ENCODE measurements around the gene SWT1.

Gene SWT1

GRCh38 chr1:185156854-185157598 is at the start of gene SWT1, which contains the start of gene TRMT1L:
Gene SWT1 (plus strand): TSS chr1:185157167. CDS start chr1:185160842, 3,675 bp downstream.
Gene TRMT1L (minus strand): TSS chr1:185156953. CDS start chr1:185156712, 241 bp downstream.
- Histone ChIP-seq H3K27ac (ENCODE audit: low read depth, low read length, poor library complexity, severe bottlenecking) (peak within 1 kb of the TSS; percentile 44), H3K9me3 (ENCODE audit: low read length) (no peaks in the 10 kb centered on the region), H3K9ac (ENCODE audit: low read length) (peak within 1 kb of the TSS; percentile 90), H3K4me3 (ENCODE audit: low read depth, low read length, poor library complexity, severe bottlenecking) (peak within 1 kb of the TSS; percentile 89), H3K79me2 (ENCODE audit: insufficient read depth, low read length) (peaks cover 7% of the 10 kb centered on the region), H3K9me2 (ENCODE audit: low read depth, low read length) (no peaks in the 10 kb centered on the region), H3K4me2 (ENCODE audit: low read length) (peak within 1 kb of the TSS; percentile 92), H3K4me1 (ENCODE audit: insufficient read depth, low read length, severe bottlenecking) (peaks cover 22% of the 10 kb centered on the region), H3K27me3 (ENCODE audit: insufficient read depth, low read length) (no peaks in the 10 kb centered on the region), H3K36me3 (ENCODE audit: insufficient read depth, low read length) (no peaks in the 10 kb centered on the region), H4K20me1 (ENCODE audit: insufficient read depth, low read length) (no peaks in the 10 kb centered on the region), H3F3A (ENCODE audit: insufficient read depth, low read length) (no peaks in the 10 kb centered on the region), H2AFZ (ENCODE audit: low read length) (peak within 1 kb of the TSS; percentile 44; the same call in 1 of the 2 replicates)
- TF ChIP-seq CTCF (IDR thresholded peaks at IDR 0.05; ENCODE audit: low read length) (no peak), EZH2 (IDR thresholded peaks at IDR 0.05; ENCODE audit: borderline replicate concordance, low read length) (no peak)

GRCh38 chr1:185108321-185108720 is 48.6 kb upstream of the SWT1 start:
- Histone ChIP-seq H3K4me1 (ENCODE audit: insufficient read depth, low read length, severe bottlenecking) (no peaks in the 10 kb centered on the region), H3K27ac (ENCODE audit: low read depth, low read length, poor library complexity, severe bottlenecking) (no peak overlapping the region), H3K4me2 (ENCODE audit: low read length) (no peak overlapping the region), H3K27me3 (ENCODE audit: insufficient read depth, low read length) (no peaks in the 10 kb centered on the region), H3K79me2 (ENCODE audit: insufficient read depth, low read length) (no peaks in the 10 kb centered on the region), H3F3A (ENCODE audit: insufficient read depth, low read length) (no peaks in the 10 kb centered on the region), H3K4me3 (ENCODE audit: low read depth, low read length, poor library complexity, severe bottlenecking) (no peak overlapping the region), H2AFZ (ENCODE audit: low read length) (no peak overlapping the region), H3K9me2 (ENCODE audit: low read depth, low read length) (no peaks in the 10 kb centered on the region), H3K9ac (ENCODE audit: low read length) (no peak overlapping the region), H3K9me3 (ENCODE audit: low read length) (peaks cover 4% of the 10 kb centered on the region; the same call in 1 of the 2 replicates), H4K20me1 (ENCODE audit: insufficient read depth, low read length) (no peaks in the 10 kb centered on the region), H3K36me3 (ENCODE audit: insufficient read depth, low read length) (peaks cover 6% of the 10 kb centered on the region; the same call in 1 of the 2 replicates)
- TF ChIP-seq CTCF (IDR thresholded peaks at IDR 0.05; ENCODE audit: low read length) (no peak), EZH2 (IDR thresholded peaks at IDR 0.05; ENCODE audit: borderline replicate concordance, low read length) (no peak)

GRCh38 chr1:185110145-185110544 is 46.8 kb upstream of the SWT1 start:
- Histone ChIP-seq H3K27me3 (ENCODE audit: insufficient read depth, low read length) (no peaks in the 10 kb centered on the region), H4K20me1 (ENCODE audit: insufficient read depth, low read length) (no peaks in the 10 kb centered on the region), H3K9me3 (ENCODE audit: low read length) (peaks cover 4% of the 10 kb centered on the region; the same call in 1 of the 2 replicates), H3K27ac (ENCODE audit: low read depth, low read length, poor library complexity, severe bottlenecking) (no peak overlapping the region), H2AFZ (ENCODE audit: low read length) (no peak overlapping the region), H3K9ac (ENCODE audit: low read length) (no peak overlapping the region), H3K79me2 (ENCODE audit: insufficient read depth, low read length) (no peaks in the 10 kb centered on the region), H3K4me3 (ENCODE audit: low read depth, low read length, poor library complexity, severe bottlenecking) (no peak overlapping the region), H3K4me1 (ENCODE audit: insufficient read depth, low read length, severe bottlenecking) (no peaks in the 10 kb centered on the region), H3K4me2 (ENCODE audit: low read length) (no peak overlapping the region), H3K36me3 (ENCODE audit: insufficient read depth, low read length) (no peaks in the 10 kb centered on the region), H3F3A (ENCODE audit: insufficient read depth, low read length) (no peaks in the 10 kb centered on the region), H3K9me2 (ENCODE audit: low read depth, low read length) (no peaks in the 10 kb centered on the region)
- no peak for TF ChIP-seq EZH2 (IDR thresholded peaks at IDR 0.05; ENCODE audit: borderline replicate concordance, low read length)
- no peak for TF ChIP-seq CTCF (IDR thresholded peaks at IDR 0.05; ENCODE audit: low read length)
